ENCODE data around the gene GREB1. TPM values are rescaled to one million over a fixed set of nuclear protein-coding genes. Genes with fewer than 3 reads are reported as not detected.

The GREB1 gene
- total RNA-seq, 4 donors from 2014 or later: 0.20 to 2.6 (median 1.5) TPM

DNA sequence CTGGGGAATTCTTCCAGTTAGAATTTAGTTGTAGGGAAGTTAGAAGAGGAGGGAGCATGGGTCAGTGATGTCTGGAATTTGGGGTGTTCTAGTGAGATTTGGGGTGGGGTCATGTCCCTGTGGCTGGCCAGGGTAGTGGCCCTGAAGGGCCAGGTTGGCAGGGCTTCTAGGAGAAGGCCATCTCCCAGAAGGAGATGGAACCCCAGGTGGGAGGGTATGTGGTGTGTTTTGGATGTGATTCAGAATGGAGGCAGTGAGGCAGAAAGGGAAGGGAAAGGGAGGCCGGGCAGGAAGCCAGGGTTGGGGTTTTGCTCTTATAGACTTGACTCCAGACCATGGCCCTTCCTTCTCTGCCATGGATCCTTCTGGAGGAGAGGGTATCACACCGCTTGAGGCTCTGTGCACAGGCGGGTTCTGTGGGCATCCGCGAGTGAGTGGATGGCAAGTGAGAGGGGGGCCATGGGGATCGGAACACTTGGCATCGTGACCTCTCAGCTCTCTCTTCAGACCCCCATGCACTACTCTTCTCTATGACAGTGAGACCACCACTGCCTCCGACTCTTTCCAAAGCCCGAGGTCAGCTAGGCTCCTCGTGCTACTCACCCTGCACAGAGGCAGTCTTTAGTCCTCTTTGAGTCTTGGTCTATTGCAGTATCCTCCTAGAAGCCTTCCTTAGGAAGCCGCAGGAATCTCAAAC is 7.3 kb downstream of the GREB1 start:
- Histone ChIP-seq H3K9me3 (no peaks in the 10 kb centered on the region), H3K4me3 (no peak overlapping the region), H3K4me1 (peaks cover 0 to 17% (median 4%) of the 10 kb centered on the region in 4 donors), H3K36me3 (no peaks in the 10 kb centered on the region), H3K27ac (no peak overlapping the region), H3K27me3 (peaks cover 8% of the 10 kb centered on the region)
- 88 to 89% methylated on average over 1 to 11 of the region's 11 CpGs for WGBS, 2 donors (ENCODE audit: low coverage in 1 of 2)
- TF ChIP-seq, protein P1, sequence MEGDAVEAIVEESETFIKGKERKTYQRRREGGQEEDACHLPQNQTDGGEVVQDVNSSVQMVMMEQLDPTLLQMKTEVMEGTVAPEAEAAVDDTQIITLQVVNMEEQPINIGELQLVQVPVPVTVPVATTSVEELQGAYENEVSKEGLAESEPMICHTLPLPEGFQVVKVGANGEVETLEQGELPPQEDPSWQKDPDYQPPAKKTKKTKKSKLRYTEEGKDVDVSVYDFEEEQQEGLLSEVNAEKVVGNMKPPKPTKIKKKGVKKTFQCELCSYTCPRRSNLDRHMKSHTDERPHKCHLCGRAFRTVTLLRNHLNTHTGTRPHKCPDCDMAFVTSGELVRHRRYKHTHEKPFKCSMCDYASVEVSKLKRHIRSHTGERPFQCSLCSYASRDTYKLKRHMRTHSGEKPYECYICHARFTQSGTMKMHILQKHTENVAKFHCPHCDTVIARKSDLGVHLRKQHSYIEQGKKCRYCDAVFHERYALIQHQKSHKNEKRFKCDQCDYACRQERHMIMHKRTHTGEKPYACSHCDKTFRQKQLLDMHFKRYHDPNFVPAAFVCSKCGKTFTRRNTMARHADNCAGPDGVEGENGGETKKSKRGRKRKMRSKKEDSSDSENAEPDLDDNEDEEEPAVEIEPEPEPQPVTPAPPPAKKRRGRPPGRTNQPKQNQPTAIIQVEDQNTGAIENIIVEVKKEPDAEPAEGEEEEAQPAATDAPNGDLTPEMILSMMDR (IDR thresholded peaks at IDR 0.05): no peak
- TF ChIP-seq EP300 (IDR thresholded peaks at IDR 0.05; ENCODE audit: low read depth) (no peak), POLR2A (IDR thresholded peaks at IDR 0.05) (no peak), POLR2AphosphoS5 (IDR thresholded peaks at IDR 0.05) (no peak)
- intact Hi-C loops (cut with DNase I; ENCODE audit: low total_unique reads) (no loop called here), in situ Hi-C loops (cut with MboI; ENCODE audit: low pct_ligation_motif_present in 1 of 4, low pct_unique_long_range_greater_than_20kb in 1 of 4, low sequenced_read_pairs in 3 of 4) (no loop called here)
- DNase-seq: no peak

DNA sequence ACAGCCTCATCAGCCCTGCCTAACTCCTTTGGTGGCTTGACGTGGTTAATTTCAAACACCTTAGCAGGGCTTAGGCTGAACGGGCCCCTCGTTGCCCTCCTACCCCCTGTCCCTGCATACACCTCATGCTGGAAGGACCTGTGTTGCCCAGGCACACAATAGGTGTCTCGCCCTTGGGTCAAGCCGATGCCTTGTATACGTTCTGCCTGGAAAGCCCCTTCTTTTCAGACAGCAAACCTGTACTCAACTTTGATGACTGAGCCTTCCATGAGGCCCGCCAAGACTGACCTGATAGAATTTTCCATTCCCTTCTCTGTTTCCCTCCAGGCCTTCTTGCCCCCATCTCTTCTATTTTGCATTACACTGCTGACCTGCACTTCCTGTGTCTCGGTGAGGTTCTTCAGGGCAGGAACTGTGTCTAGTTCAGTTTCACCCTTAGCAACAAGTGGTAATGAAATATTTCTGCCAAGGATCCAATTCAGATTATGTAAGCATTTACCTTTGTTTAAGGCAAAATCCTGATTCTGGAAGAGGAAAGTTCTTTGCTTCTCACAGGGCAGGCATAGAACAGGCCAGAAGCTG is 7.9 kb downstream of the GREB1 start:
- DNase-seq: no peak
- intact Hi-C loops (cut with DNase I; ENCODE audit: low total_unique reads): no loop called here
- Histone ChIP-seq H3K36me3 (no peaks in the 10 kb centered on the region), H3K9me3 (no peaks in the 10 kb centered on the region), H3K27me3 (peaks cover 2% of the 10 kb centered on the region), H3K4me3 (no peak overlapping the region), H3K27ac (no peak overlapping the region), H3K4me1 (peaks cover 0 to 17% (median 4%) of the 10 kb centered on the region in 4 donors)
- WGBS, 2 donors (ENCODE audit: low coverage in 1 of 2): 67% methylated on average over 8 of the region's 8 CpGs; no CpG with 5 or more reads in 1 of the 2 donors
- TF ChIP-seq POLR2AphosphoS5 (IDR thresholded peaks at IDR 0.05): no peak
- no peak for TF ChIP-seq POLR2A (IDR thresholded peaks at IDR 0.05)
- TF ChIP-seq EP300 (IDR thresholded peaks at IDR 0.05; ENCODE audit: low read depth): no peak
- TF ChIP-seq, protein P1 (IDR thresholded peaks at IDR 0.05): no peak
- in situ Hi-C loops (cut with MboI; ENCODE audit: low pct_ligation_motif_present in 1 of 4, low pct_unique_long_range_greater_than_20kb in 1 of 4, low sequenced_read_pairs in 3 of 4): no loop called here

DNA sequence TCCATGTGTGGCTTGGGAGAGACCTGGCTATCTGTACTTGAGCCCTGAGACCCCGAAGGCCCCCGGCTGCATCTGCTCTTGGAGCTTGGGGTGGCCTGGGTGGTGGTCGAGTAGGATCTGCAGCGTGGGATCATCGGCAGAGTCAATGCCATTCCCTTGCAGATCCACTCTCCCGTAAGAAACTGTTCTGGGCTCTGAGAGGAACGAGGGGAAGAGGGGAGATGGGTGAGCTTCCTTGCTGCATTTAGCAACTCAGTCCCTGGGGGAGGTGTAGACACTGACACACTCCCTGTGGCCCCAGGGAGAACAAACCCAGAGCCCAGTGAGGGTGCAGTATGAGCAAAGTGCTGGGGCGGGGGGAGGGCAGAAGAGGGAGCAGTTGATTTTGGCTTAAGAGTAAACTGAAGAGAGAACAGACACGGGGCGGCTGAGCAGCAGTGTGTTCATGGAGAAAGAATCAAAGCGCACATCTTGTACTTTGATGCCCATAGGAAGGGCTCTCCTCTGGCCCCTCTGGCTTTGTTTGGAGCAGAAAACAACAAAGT is 8.5 kb downstream of the GREB1 start:
- no peaks in the 10 kb centered on the region for H3K9me3 ChIP-seq
- H3K27me3 ChIP-seq: no peaks in the 10 kb centered on the region
- in situ Hi-C loops (cut with MboI; ENCODE audit: low pct_ligation_motif_present in 1 of 4, low pct_unique_long_range_greater_than_20kb in 1 of 4, low sequenced_read_pairs in 3 of 4): no loop called here
- no peak for TF ChIP-seq EP300 (IDR thresholded peaks at IDR 0.05; ENCODE audit: low read depth)
- intact Hi-C loops (cut with DNase I; ENCODE audit: low total_unique reads): no loop called here
- H3K4me3 ChIP-seq: no peak overlapping the region
- peaks cover 0 to 17% (median 4%) of the 10 kb centered on the region in 4 donors for H3K4me1 ChIP-seq
- no peaks in the 10 kb centered on the region for H3K36me3 ChIP-seq
- H3K27ac ChIP-seq: no peak overlapping the region
- DNase-seq: no peak
- WGBS, 2 donors (ENCODE audit: low coverage in 1 of 2): 87% methylated on average over 11 of the region's 11 CpGs; no CpG with 5 or more reads in 1 of the 2 donors

DNA sequence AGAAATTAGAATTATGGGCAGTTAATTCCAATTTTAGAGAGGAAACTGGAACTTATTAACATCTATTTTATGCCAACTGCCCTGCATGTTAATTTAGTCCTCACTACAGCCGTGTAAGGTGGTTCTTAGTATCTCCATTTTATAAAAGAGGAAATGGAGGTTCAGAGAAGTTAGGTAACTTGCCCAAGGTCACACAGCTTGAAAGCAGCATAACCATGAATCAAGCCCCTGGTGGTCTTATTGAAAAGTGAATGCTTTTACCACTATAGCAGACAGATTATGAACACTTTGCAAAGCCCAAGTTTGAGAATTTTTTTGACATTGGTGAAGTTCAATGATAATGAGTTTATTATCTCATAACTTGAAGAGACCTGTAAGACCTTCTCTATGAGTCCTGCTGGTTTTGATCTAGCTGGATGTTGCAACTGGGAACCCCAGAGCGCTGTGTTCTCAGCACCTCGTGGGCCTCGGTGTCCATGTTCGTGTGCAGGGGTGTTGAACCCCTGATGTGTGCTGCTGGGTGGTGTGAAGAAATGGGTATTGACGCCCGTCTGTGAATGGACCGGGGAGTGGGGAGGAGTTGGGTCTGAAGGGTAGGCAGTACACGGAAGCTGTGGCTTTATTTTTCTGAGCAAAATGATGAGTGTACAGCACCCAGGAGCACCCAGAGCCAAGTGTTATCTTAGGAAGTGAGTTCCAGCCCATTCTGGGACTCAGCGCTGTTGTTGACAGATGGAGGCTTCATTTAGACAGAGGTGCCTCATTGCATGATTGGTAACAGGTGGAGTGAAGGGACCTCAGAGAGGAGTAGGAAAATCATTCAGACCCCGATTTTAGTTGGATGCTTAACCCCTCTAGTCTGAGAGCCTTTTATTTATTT is 9.7 kb downstream of the GREB1 start:
- no peak for TF ChIP-seq EP300 (IDR thresholded peaks at IDR 0.05; ENCODE audit: low read depth)
- WGBS, 2 donors (ENCODE audit: low coverage in 1 of 2): 67 to 89% methylated on average over 2 to 11 of the region's 11 CpGs

More for the DNA sequence above, 9.7 kb downstream of the GREB1 start:
- in situ Hi-C loops (cut with MboI; ENCODE audit: low pct_ligation_motif_present in 1 of 4, low pct_unique_long_range_greater_than_20kb in 1 of 4, low sequenced_read_pairs in 3 of 4): no loop called here
- Histone ChIP-seq H3K36me3 (no peaks in the 10 kb centered on the region), H3K27me3 (no peaks in the 10 kb centered on the region), H3K4me1 (peaks cover 0 to 17% (median 4%) of the 10 kb centered on the region in 4 donors), H3K27ac (no peak overlapping the region), H3K9me3 (no peaks in the 10 kb centered on the region), H3K4me3 (no peak overlapping the region)
- intact Hi-C loops (cut with DNase I; ENCODE audit: low total_unique reads): no loop called here
- DNase-seq: no peak
